Kidney glomerular epithelial cell (primary cell): ENCODE results near the gene RRAD.

Source experiments
- DNase-seq: peaks from one replicate; lab custom pipeline; 2025; lab: John Stamatoyannopoulos, UW

The RRAD gene

DNA sequence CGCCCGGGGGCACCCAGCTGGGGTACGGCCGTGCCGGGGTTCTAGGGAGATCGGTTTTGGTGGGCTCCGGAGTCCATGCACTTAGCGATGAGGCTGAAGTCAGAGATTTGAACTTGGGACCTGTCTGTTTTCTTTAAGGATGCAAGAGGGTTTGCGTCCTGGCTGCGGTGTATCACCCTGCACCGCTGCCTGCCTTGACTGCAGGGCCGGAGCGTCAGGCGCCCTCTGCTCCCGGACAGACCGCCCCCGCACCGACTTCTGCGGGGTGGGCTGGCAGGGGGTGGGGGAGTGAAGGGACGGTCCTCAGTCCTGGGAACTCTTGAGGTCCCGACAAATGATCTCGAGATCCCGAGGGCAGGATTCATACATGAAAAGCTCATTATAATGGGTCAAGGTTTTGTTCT is 44.3 kb downstream of the RRAD start:
- no peak for DNase-seq

DNA sequence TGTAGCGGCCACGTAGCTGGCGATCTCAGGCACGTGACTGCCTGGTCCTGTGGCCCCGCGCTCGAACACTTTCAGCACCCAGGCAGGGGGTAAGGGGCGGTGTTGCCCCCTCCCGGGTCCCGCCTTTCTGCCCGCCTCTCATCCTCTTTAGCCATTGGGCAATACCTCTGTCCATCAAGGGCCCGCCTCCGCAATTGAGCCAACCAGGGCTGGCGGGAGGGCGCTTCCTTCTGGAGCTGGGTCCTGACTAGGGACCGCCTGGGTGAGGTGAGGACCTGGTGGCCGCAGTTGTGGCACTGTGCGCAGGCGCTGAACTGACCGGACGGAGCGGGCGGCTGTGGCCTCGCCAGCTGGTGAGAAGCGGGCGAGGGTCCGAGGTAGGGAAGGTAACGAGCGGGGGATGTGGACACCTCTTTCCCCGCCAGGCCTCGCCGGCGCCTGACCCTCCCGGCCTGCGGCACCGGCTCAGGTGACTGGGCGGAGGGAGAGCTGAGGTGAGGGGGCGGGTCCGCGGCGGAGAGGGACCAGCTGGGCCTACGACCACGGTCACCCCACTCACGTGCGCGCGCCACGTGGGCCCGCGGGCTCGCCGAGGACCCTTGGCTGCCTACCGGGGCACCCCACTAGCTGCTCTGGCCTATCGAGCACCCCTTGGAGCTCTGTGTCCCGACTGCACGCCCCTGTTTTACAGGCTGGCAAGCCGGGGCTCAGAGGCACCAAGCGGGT is 44.9 kb downstream of the RRAD start, which contains the start of gene PDP2:
Gene PDP2 (plus strand): TSS at position 228 of the 726 bp plus-strand sequence. CDS start 3,770 bp downstream, outside the sequence.
- peak; percentile 84 for DNase-seq

DNA sequence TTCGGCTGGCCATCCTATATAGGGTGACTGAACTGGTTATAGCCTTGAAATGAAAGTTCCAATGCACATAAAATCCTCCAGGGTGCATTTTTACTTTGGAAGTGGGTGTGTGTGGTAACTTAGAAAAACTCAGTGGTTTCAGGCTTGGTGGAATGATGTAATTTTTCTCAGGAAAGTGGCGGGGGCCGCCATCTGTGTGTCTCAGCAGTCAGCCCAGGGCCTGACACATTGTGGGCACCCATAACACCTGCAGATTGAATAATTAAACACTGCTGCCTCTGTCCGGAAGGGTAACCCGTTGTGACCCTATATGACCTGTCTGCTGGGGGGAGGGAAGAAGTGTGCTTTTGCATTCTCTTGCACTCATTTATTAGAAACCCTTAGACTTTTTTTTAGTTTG is 47.3 kb downstream of the RRAD start:
- DNase-seq, result no peak

DNA sequence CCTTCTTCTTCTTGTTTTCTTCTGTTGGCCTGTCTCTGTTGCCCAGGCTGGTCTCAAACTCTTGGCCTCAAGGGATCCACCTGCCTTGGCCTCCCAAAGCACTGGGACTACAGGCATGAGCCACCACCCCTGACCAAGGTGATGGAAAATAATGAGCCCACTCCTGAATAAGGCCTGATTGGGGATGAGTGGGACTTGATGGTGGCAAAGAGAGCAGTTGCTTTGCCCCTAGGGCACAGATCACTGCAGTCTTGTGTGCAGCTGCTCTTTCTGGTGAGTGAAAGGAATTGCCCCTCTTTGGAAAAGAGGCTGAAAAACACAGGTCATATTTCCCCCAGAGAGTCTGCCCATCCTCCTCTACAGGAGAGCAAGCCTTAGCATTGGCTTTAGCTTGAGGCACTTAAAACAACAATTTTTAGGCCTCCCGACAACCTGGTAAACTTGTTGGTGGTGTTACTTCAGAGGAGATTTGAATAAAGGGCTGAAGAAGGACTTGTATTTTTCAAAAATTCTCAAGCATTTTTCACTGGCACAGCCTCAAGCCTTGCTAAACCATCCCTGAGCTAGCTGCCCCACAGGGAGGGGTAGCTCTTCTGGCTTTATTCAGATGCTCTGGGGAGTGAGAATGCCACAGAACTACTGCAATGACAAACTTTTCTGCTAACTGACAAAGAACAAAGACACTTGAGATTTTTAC is 51.1 kb downstream of the RRAD start:
- DNase-seq, result no peak

DNA sequence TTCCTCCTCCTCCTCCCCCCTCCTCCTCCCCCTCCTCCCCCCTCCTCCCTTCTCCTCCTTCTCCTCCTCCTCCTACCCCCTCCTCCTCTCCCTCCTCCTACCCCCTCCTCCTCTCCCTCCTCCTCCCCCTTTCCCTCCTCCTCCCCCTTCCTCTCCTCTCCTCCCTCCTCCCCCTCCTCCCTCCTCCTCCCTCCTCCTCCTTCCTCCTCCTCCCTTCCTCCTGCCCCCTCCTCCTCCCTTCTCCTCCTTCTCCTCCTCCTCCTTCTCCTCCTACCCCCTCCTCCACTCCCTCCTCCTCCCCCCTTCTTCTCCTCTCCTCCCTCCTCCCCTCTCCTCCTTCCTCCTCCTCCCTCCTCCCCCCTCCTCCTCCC is 51.7 kb downstream of the RRAD start:
- DNase-seq, result no peak

DNA sequence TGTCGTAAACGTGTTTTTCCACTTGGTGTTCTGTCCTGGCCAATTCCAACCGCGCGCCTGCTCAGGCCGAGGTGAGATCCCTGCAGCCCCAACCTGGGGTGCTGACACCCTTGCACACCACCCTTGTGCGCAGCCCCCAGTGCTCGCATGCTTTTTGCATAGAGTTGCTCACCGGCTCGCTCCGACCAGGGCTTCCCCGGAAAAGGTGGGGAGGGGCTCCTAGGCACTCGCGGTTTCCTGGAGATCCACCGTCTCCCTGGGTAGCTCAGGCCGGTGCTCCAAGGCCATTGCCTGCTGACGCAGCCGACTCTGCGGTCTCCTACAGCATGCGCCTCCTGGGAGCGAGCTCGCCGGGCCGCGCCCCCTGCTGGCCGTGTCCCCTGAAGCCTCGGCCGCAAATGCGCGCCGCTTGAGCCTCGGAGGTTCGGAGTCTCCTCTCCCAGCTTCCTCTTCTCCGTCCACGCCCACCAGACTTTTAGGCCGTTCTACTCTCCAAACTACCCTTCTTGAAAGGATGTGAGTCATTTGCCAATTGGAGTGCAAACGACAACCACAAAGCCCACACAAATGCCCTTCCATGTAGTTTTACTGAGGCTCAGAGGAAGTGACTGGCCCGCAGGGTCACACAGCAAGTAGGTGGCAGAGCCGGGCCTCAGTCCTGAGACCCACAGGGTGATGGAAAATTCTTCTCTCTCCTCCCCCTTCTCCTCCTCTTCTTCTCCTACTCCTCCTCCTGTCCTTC is 52.2 kb downstream of the RRAD start:
- peak; percentile 91 for DNase-seq

DNA sequence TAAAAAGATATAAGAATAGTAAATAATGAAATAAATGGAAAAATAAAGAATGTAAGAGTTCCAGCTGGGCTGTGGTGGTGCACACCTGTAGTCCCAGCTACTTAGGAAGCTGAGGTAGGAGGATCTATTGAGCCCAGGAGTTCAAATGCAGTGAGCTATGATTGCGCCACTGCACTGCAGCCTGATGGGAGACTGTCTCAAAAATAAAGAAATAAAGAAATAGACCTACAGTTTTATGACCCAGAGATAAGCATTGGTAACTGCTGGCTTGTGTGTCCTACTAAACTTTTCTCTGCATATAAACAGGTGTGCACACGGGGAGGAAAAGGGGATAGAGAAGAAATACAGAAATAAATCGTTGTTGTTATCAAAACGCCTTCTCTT is 52.8 kb downstream of the RRAD start:
- DNase-seq, result no peak

DNA sequence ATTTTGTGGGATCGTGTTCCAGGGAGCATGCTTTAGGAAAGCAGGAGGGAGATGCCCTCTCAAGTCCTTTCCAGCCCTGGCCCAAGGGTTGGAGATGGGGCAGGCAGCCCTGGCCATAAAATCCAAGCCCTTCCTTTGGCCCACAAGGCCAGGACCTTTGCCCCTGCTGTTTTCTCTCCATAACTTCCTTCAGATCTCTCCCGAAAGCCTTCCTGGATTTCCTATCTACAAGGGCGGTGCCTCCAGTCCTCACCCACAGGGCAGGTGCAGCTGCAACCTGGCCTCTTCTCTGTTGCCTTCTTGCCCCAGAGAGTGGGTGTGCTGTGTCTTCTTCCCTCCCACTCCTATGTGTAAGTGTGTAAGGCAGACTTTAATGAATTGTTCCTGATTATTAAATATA is 53.5 kb downstream of the RRAD start:
- DNase-seq, result no peak
